ENCODE measurements around the gene C14orf180. TPM values are rescaled to one million over a fixed set of nuclear protein-coding genes. Genes with fewer than 3 reads are reported as not detected.

Gene C14orf180
- total RNA-seq, result not detected in 2 replicates
- long read RNA-seq, result 0 reads

GRCh38 chr14:104579507-104579906 lies at the start of gene C14orf180:
Gene C14orf180 (plus strand): TSS chr14:104579764. CDS start chr14:104586431, 6,667 bp downstream.
- H3K36me3 Mint-ChIP-seq (ENCODE audit: insufficient read depth), result no peaks in the 10 kb centered on the region
- no peak within 1 kb of the TSS for H3K27ac Mint-ChIP-seq
- DNase-seq (ENCODE audit: low spot score, unreplicated experiment), result no peak
- no peaks in the 10 kb centered on the region for H3K9me3 Mint-ChIP-seq (ENCODE audit: low read depth)
- no peak within 1 kb of the TSS for H3K4me3 Mint-ChIP-seq (ENCODE audit: low read depth)
- peaks cover 6% of the 10 kb centered on the region for H3K27me3 Mint-ChIP-seq
- peaks cover 22% of the 10 kb centered on the region for H3K4me1 Mint-ChIP-seq (ENCODE audit: low read depth)
- TF ChIP-seq CTCF (IDR thresholded peaks at IDR 0.05; ENCODE audit: unreplicated experiment), result no peak

- Mint-ChIP-seq H3K27me3 (peaks cover 17% of the 10 kb centered on the region), H3K9me3 (ENCODE audit: low read depth) (peaks cover 20% of the 10 kb centered on the region), H3K4me1 (ENCODE audit: low read depth) (no peaks in the 10 kb centered on the region), H3K27ac (no peak overlapping the region), H3K36me3 (ENCODE audit: insufficient read depth) (no peaks in the 10 kb centered on the region), H3K4me3 (ENCODE audit: low read depth) (no peak overlapping the region)
- TF ChIP-seq CTCF (IDR thresholded peaks at IDR 0.05; ENCODE audit: unreplicated experiment), result no peak
- DNase-seq (ENCODE audit: low spot score, unreplicated experiment), result no peak
These were observed 48.9 kb upstream of the C14orf180 start for GRCh38 chr14:104530646-104531045.

- no peak for DNase-seq (ENCODE audit: low spot score, unreplicated experiment)
- H3K27ac Mint-ChIP-seq, result no peak overlapping the region
- H3K27me3 Mint-ChIP-seq, result peaks cover 18% of the 10 kb centered on the region
- H3K36me3 Mint-ChIP-seq (ENCODE audit: insufficient read depth), result no peaks in the 10 kb centered on the region
- H3K9me3 Mint-ChIP-seq (ENCODE audit: low read depth), result peaks cover 19% of the 10 kb centered on the region
- no peak for TF ChIP-seq CTCF (IDR thresholded peaks at IDR 0.05; ENCODE audit: unreplicated experiment)
- H3K4me3 Mint-ChIP-seq (ENCODE audit: low read depth), result no peak overlapping the region
- H3K4me1 Mint-ChIP-seq (ENCODE audit: low read depth), result no peaks in the 10 kb centered on the region
These were observed 48.0 kb upstream of the C14orf180 start for GRCh38 chr14:104531421-104532190.

- DNase-seq (ENCODE audit: low spot score, unreplicated experiment), result no peak
- no peak overlapping the region for H3K4me3 Mint-ChIP-seq (ENCODE audit: low read depth)
- peaks cover 13% of the 10 kb centered on the region for H3K9me3 Mint-ChIP-seq (ENCODE audit: low read depth)
- H3K27ac Mint-ChIP-seq, result no peak overlapping the region
- TF ChIP-seq CTCF (IDR thresholded peaks at IDR 0.05; ENCODE audit: unreplicated experiment), result no peak
- no peaks in the 10 kb centered on the region for H3K4me1 Mint-ChIP-seq (ENCODE audit: low read depth)
- H3K36me3 Mint-ChIP-seq (ENCODE audit: insufficient read depth), result no peaks in the 10 kb centered on the region
- peaks cover 21% of the 10 kb centered on the region for H3K27me3 Mint-ChIP-seq
These were observed 47.4 kb upstream of the C14orf180 start for GRCh38 chr14:104532191-104532555.

GRCh38 chr14:104534036-104534435 lies 45.5 kb upstream of the C14orf180 start:
- H3K4me1 Mint-ChIP-seq (ENCODE audit: low read depth), result no peaks in the 10 kb centered on the region
- no peaks in the 10 kb centered on the region for H3K9me3 Mint-ChIP-seq (ENCODE audit: low read depth)
- H3K27ac Mint-ChIP-seq, result no peak overlapping the region
- H3K4me3 Mint-ChIP-seq (ENCODE audit: low read depth), result no peak overlapping the region
- H3K36me3 Mint-ChIP-seq (ENCODE audit: insufficient read depth), result no peaks in the 10 kb centered on the region
- DNase-seq (ENCODE audit: low spot score, unreplicated experiment), result no peak
- TF ChIP-seq CTCF (IDR thresholded peaks at IDR 0.05; ENCODE audit: unreplicated experiment), result no peak
- H3K27me3 Mint-ChIP-seq, result peaks cover 23% of the 10 kb centered on the region
